BE2C (cell line): ENCODE results near the gene LPXN.

Experiments used
- DNase-seq: peaks from one replicate; pipeline ENCODE4 v3.0.0-alpha.2; 2020
- H3K27me3 ChIP-seq: fragments of 250-450 bp; sonication (Bioruptor Pico); 2 replicates; pipeline ENCODE4 v1.5.1; 2020; ENCODE audit warnings: mild to moderate bottlenecking
- H3K36me3 ChIP-seq: fragments of 250-450 bp; sonication (Bioruptor Pico); 2 replicates; pipeline ENCODE4 v1.5.1; 2020; ENCODE audit warnings: mild to moderate bottlenecking
- H3K4me1 ChIP-seq: fragments of 250-450 bp; sonication (Bioruptor Pico); 2 replicates; pipeline ENCODE4 v1.5.1; 2020
- H3K4me3 ChIP-seq: 2 replicates; pipeline ENCODE4 v1.5.1; 2011; ENCODE audit warnings: low read depth, low read length
- H3K9me3 ChIP-seq: fragments of 250-450 bp; sonication (Bioruptor Pico); 2 replicates; pipeline ENCODE4 v1.5.1; 2020
- CTCF ChIP-seq: IDR thresholded peaks from 2 replicates; pipeline ENCODE4 v1.5.1; 2012; ENCODE audit warnings: mild to moderate bottlenecking, low read depth, low read length

The LPXN gene

GRCh38 chr11:58586998-58587397 is 11.3 kb upstream of the LPXN start:
- no peaks in the 10 kb centered on the region for H3K27me3 ChIP-seq
- DNase-seq, result no peak
- no peak for TF ChIP-seq CTCF
- no peaks in the 10 kb centered on the region for H3K9me3 ChIP-seq
- no peaks in the 10 kb centered on the region for H3K4me1 ChIP-seq
- no peaks in the 10 kb centered on the region; the same call in 1 of the 2 replicates for H3K36me3 ChIP-seq
- no peak overlapping the region for H3K4me3 ChIP-seq

DNA sequence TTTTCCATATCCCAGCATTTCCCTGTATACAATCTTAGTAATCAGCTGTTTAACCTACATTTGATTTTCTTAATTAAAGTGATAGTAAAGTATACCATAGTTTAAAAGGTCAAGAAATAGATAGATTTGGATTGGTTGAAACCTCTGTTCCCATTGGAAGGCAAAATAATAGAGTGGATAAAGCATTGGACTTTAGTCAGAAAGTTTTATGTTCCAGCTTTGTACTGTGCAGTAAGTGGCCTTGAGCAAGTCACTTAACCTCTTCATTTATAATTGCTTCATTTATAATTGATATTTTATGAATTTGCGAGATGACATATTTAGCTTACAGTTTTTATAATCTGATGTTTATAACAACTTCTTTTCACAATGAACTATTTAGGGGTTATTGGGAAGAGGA is 6.8 kb upstream of the LPXN start:
- Histone ChIP-seq H3K9me3 (no peaks in the 10 kb centered on the region), H3K27me3 (no peaks in the 10 kb centered on the region), H3K4me1 (no peaks in the 10 kb centered on the region), H3K4me3 (no peak overlapping the region), H3K36me3 (peaks cover 3% of the 10 kb centered on the region)
- TF ChIP-seq CTCF, result no peak
- no peak for DNase-seq

DNA sequence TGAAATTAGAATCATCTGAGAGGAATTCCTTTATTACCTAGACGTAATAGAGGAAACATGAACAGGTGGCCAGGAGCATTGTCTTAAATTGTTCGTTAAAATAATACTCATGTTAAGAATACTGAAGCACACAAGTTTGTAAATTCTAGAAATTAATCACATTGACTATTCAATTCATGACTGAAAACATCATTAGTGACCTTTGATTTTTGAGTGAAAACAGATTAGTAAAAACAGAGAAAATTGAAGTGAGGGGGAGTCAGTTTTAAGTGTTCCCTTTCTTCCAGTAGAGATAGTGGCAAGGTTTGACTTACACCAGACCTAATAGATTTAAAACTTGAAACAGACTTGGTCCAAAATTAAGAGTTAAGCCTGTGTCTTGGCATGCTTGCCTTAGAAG is 4.7 kb upstream of the LPXN start:
- H3K9me3 ChIP-seq, result no peaks in the 10 kb centered on the region
- H3K36me3 ChIP-seq, result peaks cover 3% of the 10 kb centered on the region; the same call in 1 of the 2 replicates
- peak overlapping the region; percentile 71 for H3K4me3 ChIP-seq
- no peaks in the 10 kb centered on the region for H3K27me3 ChIP-seq
- no peak for TF ChIP-seq CTCF
- no peaks in the 10 kb centered on the region for H3K4me1 ChIP-seq
- no peak for DNase-seq

DNA sequence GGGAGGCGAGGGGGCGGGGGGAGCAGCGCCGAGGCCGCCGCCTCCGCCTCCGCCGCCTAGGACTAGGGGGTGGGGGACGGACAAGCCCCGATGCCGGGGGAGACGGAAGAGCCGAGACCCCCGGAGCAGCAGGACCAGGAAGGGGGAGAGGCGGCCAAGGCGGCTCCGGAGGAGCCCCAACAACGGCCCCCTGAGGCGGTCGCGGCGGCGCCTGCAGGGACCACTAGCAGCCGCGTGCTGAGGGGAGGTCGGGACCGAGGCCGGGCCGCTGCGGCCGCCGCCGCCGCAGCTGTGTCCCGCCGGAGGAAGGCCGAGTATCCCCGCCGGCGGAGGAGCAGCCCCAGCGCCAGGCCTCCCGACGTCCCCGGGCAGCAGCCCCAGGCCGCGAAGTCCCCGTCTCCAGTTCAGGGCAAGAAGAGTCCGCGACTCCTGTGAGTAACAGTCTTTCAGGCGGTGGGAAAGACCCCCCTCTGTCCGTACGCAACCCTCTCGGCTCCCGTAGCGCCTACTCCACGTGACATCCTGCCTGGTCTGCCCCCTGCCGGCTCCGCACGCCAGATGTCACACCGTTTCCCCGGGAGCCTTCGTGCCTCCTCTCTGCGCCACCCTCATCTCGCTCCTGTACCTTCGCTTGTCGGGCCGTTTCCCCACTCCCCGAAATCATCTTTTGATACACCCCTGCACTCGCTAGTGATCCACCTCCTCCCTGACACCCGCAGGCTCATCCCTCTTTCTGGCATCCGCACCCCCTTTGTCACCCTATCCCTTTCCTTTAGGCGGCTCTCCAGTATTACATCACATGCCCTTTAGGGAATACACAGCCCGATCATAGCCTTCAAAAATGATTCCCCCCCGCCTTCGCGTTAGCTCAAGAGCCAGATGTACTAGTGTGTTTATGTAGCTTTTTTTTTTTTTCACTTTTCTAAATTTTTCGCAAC is 3.8 kb upstream of the LPXN start:
- H3K9me3 ChIP-seq, result no peaks in the 10 kb centered on the region
- DNase-seq, result peak; percentile 85
- H3K4me1 ChIP-seq, result no peaks in the 10 kb centered on the region
- peak; percentile 61 for TF ChIP-seq CTCF
- H3K27me3 ChIP-seq, result no peaks in the 10 kb centered on the region
- H3K36me3 ChIP-seq, result peaks cover 3% of the 10 kb centered on the region; the same call in 1 of the 2 replicates
- H3K4me3 ChIP-seq, result peak overlapping the region; percentile 71

DNA sequence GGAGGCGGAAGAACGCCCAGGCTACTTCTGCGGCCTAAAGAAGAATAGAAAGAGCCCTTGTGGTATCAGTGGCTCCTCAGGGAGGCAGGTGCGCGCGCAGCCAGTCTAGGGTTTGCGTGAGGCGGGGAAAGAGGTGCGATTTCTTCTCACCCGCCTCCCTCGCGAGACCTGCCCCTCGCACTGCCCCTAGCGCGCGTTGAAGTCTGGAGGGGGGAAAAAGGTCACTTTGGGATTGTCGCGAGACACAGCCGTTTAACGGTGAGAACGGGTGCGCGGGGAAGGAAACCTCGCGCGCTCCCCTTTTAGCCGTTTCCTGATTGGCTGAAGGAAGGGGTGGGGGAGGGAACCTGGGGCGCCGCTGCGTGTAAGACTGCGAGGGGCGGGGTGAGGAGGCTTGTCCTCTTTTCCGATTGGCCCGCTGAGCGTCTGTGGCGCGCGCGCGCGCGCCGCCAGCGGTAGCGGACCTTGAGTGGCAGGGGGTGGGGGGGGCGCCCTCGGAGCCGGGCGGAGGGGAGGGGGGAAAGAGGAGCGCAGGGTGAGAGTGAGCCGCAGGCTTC is 3.1 kb upstream of the LPXN start, which contains the start of gene ZFP91:
TSS of gene ZFP91 (plus strand) at position 429 of the 557 bp plus-strand sequence. CDS start 219 bp downstream, outside the sequence.
- Histone ChIP-seq H3K27me3 (no peaks in the 10 kb centered on the region), H3K4me3 (peak within 1 kb of the TSS; percentile 90), H3K36me3 (peaks cover 3% of the 10 kb centered on the region; the same call in 1 of the 2 replicates), H3K4me1 (no peaks in the 10 kb centered on the region), H3K9me3 (no peaks in the 10 kb centered on the region)
- DNase-seq, result peak; percentile 93
- no peak for TF ChIP-seq CTCF
